Tibial nerve (tissue), 4 donors: ENCODE results near the gene NHLRC4. TPM values are rescaled to one million over a fixed set of nuclear protein-coding genes. Genes with fewer than 3 reads are reported as not detected.

Experiments
- DNase-seq, 2 donors: peaks; one replicate each; pipeline ENCODE4 v3.0.0-alpha.2; 2019; ENCODE audit warnings: low spot score in 2 of 2
- H3K27ac ChIP-seq, 4 donors: fragments of 200-600 bp; sonication (generic) in 3 of 4; one replicate each; pipeline ENCODE4 v1.5.1; 2017 to 2019; ENCODE audit warnings: mild to moderate bottlenecking in 1 of 4
- H3K27me3 ChIP-seq, 2 donors: fragments of 200-600 bp; sonication (generic) in 1 of 2; one replicate each; pipeline versions ENCODE4 v1.5.1 to v1.6.0; 2017 to 2019
- H3K36me3 ChIP-seq, 3 donors: fragments of 200-600 bp; sonication (generic); one replicate each; pipeline ENCODE4 v1.5.1; 2018 to 2019
- H3K4me1 ChIP-seq, 4 donors: fragments of 200-600 bp; sonication (generic) in 3 of 4; one replicate each; pipeline ENCODE4 v1.5.1; 2017 to 2019
- H3K4me3 ChIP-seq, 4 donors: fragments of 200-600 bp; sonication (generic) in 3 of 4; one replicate each; pipeline ENCODE4 v1.5.1; 2017 to 2019; ENCODE audit warnings: mild to moderate bottlenecking in 1 of 4, moderate library complexity in 1 of 4
- H3K9me3 ChIP-seq, 4 donors: fragments of 200-600 bp; sonication (generic) in 3 of 4; one replicate each; pipeline ENCODE4 v1.5.1; 2017 to 2019
- EP300 ChIP-seq, 2 donors: sonication (generic); formaldehyde crosslinking; IDR thresholded peaks; one replicate each; pipeline ENCODE4 v1.6.1; 2017; ENCODE audit warnings: antibody characterized with exemption in 2 of 2, mild to moderate bottlenecking in 1 of 2
- POLR2A ChIP-seq, 2 donors: fragments of 450-650 bp; IDR thresholded peaks; one replicate each; pipeline ENCODE4 v1.6.1; 2017; ENCODE audit warnings: antibody characterized with exemption in 2 of 2, mild to moderate bottlenecking in 2 of 2, moderate library complexity in 2 of 2
- WGBS, 2 donors: methylation state at CpG; one replicate each; pipeline ENCODE4 v1.1.5; 2018; 5-methylcytosine and 5-hydroxymethylcytosine counted together
- total RNA-seq, 4 donors: library from RNA; depleted of rRNA; stranded (reverse); fragments of >200 nt; gene quantifications; one replicate each; pipeline ENCODE4 v1.1.0, GENCODE V29; 2016
- TF ChIP-seq, protein P1 (sequence below), 5 experiments: fragments of 200-600 bp in 3 of 5; fragments of 450-650 bp in 2 of 5; sonication (generic) in 3 of 5; IDR thresholded peaks; one replicate each; pipeline ENCODE4 v1.5.1; 2016 to 2019; ENCODE audit warnings: antibody characterized with exemption in 5 of 5, mild to moderate bottlenecking in 3 of 5, moderate library complexity in 2 of 5

NHLRC4 gene
- total RNA-seq, 4 donors from 2014 or later = 0.98 to 5.2 (median 1.9) TPM

DNA sequence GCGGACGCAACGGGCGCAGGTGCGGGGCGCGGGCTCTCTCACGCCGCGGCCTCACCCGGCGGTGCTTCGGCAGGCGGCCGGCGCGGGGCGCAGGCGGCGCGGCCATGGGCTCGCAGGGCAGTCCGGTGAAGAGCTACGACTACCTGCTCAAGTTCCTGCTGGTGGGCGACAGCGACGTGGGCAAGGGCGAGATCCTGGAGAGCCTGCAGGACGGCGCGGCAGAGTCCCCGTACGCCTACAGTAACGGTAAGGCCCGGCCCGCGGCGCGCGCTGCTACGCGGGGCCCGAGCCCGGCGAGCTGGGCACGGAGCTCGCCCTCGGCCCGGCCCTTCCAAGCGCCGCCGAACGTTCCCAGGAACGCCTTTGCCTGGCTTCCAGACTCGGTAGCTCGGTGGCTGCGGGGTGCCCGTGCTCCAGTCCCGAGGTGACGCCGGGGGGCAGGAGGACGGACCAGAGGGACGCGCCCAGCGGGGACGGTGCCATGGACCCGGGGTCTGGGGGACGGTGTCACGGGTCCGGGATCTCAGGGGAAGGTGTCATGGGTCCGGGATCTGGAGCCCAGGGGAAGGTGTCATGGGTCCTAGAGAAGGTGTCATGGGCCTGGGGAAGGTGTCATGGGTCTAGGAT is 23.5 kb downstream of the NHLRC4 start:
- H3K9me3 ChIP-seq = no peaks in the 10 kb centered on the region
- 0 to 1% methylated on average over 40 to 53 of the region's 71 CpGs for WGBS, 2 donors
- no peaks in the 10 kb centered on the region for H3K27me3 ChIP-seq
- H3K4me1 ChIP-seq = peaks cover 0 to 75% (median 36%) of the 10 kb centered on the region in 4 donors
- peaks cover 0 to 11% (median 0%) of the 10 kb centered on the region in 3 donors for H3K36me3 ChIP-seq
- peak overlapping the region; percentile 64 to 99 (median 90) for H3K4me3 ChIP-seq
- peak in 1 of 2 donors; percentile 17 for TF ChIP-seq POLR2A (IDR thresholded peaks at IDR 0.05)
- no peak for TF ChIP-seq EP300 (IDR thresholded peaks at IDR 0.05)
- DNase-seq = peak in 1 of 2 donors; percentile 21
- peak overlapping the region; percentile 43 to 93 (median 83) for H3K27ac ChIP-seq

DNA sequence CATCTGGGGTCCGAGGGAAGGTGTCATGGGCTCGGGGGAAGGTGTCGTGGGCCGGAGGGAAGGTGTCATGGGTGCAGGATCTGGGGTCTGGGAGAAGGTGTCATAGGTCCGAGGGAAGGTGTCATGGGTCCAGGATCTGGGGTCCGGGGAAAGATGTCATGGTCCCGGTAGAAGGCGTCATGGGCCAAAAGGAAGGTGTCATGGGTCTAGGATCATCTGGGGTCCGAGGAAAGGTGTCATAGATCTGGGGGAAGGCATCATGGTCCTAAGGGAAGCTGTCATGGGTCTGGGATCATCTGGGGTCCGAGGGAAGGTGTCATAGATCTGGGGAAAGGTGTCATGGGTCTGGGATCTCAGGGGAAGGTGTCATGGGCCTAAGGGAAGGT is 24.0 kb downstream of the NHLRC4 start:
- peak overlapping the region; percentile 43 to 93 (median 83) for H3K27ac ChIP-seq
- WGBS, 2 donors = 55 to 56% methylated on average over 10 of the region's 10 CpGs
- no peaks in the 10 kb centered on the region for H3K27me3 ChIP-seq
- H3K4me3 ChIP-seq = peak overlapping the region; percentile 64 to 99 (median 90)
- H3K4me1 ChIP-seq = peaks cover 0 to 75% (median 36%) of the 10 kb centered on the region in 4 donors
- H3K9me3 ChIP-seq = no peaks in the 10 kb centered on the region
- no peak for DNase-seq
- peaks cover 0 to 14% (median 0%) of the 10 kb centered on the region in 3 donors for H3K36me3 ChIP-seq
- no peak for TF ChIP-seq POLR2A (IDR thresholded peaks at IDR 0.05)
- TF ChIP-seq, protein P1, sequence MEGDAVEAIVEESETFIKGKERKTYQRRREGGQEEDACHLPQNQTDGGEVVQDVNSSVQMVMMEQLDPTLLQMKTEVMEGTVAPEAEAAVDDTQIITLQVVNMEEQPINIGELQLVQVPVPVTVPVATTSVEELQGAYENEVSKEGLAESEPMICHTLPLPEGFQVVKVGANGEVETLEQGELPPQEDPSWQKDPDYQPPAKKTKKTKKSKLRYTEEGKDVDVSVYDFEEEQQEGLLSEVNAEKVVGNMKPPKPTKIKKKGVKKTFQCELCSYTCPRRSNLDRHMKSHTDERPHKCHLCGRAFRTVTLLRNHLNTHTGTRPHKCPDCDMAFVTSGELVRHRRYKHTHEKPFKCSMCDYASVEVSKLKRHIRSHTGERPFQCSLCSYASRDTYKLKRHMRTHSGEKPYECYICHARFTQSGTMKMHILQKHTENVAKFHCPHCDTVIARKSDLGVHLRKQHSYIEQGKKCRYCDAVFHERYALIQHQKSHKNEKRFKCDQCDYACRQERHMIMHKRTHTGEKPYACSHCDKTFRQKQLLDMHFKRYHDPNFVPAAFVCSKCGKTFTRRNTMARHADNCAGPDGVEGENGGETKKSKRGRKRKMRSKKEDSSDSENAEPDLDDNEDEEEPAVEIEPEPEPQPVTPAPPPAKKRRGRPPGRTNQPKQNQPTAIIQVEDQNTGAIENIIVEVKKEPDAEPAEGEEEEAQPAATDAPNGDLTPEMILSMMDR (IDR thresholded peaks at IDR 0.05) = no peak
- no peak for TF ChIP-seq EP300 (IDR thresholded peaks at IDR 0.05)

DNA sequence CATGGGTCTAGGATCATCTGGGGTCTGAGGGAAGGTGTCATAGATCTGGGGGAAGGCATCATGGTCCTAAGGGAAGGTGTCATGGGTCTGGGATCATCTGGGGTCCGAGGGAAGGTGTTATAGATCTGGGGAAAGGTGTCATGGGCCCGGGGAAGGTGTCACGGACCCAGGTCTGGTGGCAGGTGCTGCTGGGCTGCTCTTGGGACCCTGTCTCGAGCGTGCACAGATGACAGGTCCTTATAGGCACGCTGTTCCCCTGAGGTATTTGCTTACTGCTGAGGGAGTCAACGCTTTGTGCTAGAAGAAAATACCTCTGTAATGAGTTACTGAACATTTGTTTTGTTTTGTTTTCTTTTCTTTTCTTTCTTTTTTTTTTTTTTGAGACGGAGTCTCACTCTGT is 24.4 kb downstream of the NHLRC4 start:
- H3K4me1 ChIP-seq = peaks cover 0 to 73% (median 36%) of the 10 kb centered on the region in 4 donors
- H3K27ac ChIP-seq = peak overlapping the region in 2 of 4 donors; percentile 80 to 93
- H3K36me3 ChIP-seq = peaks cover 0 to 15% (median 0%) of the 10 kb centered on the region in 3 donors

DNA sequence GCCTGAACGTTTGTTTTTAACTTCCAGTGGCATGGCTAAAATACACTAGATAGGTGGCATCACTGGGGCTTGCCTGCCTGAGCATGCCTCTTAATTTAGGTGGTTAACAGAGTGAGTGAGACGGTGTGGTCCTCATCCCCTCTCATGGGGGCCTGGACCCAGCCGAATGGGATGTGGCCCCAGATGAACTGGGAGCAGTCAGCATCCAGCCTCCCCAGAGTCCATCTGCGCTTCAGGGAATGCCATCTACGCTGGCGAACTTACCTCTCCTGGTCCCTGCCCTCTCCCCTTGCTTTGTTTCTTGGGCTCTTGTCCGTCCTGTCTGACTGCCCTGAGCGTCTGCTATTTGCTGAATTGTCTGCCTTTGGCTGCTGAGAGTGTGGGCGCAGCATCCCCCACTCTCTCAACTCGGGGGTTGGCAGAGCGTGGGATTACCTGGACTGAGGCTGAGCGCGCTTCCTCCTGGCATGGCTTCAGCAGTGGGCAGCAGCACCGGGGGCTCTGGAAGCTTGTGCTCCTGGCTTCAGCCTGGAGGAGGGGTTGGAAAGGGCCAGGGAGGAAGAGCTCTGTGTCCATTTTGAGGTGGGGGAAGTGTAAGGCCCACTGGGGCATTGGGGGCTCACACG is 25.2 kb downstream of the NHLRC4 start:
- no peak for DNase-seq
- H3K4me1 ChIP-seq = peaks cover 0 to 65% (median 34%) of the 10 kb centered on the region in 4 donors
- H3K4me3 ChIP-seq = no peak overlapping the region
- no peaks in the 10 kb centered on the region for H3K9me3 ChIP-seq
- 80 to 89% methylated on average over 15 of the region's 15 CpGs for WGBS, 2 donors
- H3K27me3 ChIP-seq = no peaks in the 10 kb centered on the region
- peaks cover 0 to 23% (median 0%) of the 10 kb centered on the region in 3 donors for H3K36me3 ChIP-seq
- TF ChIP-seq POLR2A (IDR thresholded peaks at IDR 0.05) (no peak), EP300 (IDR thresholded peaks at IDR 0.05) (no peak)
- TF ChIP-seq, protein P1 (IDR thresholded peaks at IDR 0.05) = no peak
- H3K27ac ChIP-seq = peak overlapping the region in 3 of 4 donors; percentile 38 to 68 (median 55)

More for the DNA sequence above, 24.4 kb downstream of the NHLRC4 start:
- no peak for DNase-seq
- no peaks in the 10 kb centered on the region for H3K9me3 ChIP-seq
- TF ChIP-seq EP300 (IDR thresholded peaks at IDR 0.05) (no peak), POLR2A (IDR thresholded peaks at IDR 0.05) (no peak)
- TF ChIP-seq, protein P1 (IDR thresholded peaks at IDR 0.05) = no peak
- H3K4me3 ChIP-seq = peak overlapping the region in 3 of 4 donors; percentile 64 to 99 (median 88)
- 72 to 84% methylated on average over 8 of the region's 8 CpGs for whole genome bisulfite sequencing, 2 donors
- H3K27me3 ChIP-seq = no peaks in the 10 kb centered on the region

DNA sequence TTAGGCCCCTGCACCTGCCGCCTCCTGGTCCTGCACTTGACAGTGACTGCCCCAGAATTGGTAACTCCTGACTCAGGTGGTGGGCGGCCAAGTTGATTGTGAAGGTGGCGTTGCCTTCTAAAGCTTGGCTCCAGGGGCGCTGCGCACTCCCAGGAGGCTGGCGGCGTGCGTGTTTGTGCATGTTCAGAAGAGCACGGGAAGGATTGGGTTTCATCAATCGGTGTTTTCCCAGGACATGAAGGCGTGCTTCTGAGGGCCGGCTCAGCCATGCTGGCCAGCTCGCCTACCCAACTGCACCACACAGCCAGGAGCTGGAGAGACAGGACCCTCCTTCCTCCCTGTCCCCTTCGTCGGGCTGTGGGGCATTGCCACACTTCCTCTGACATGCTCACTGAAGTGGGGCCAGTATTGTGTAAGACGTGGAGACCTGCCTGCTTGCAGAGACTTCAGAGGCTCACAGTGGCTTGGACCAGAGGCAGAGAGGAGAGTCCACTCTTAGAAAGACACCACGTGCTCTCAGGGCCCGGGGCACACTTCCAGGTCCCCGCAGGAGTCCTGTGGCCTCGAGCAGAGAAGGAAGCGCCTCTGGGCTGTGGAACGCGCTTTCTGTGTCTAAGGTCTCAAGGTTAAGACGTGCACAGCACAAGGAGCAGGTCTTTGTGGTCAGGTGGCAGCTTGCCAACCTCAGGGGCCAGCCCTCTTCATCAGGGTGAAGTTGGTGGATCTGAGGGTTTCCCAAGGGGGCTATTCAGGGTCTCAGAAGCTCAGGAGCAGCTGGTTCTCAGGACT is 25.9 kb downstream of the NHLRC4 start:
- DNase-seq = peak; percentile 45 to 50
- Histone ChIP-seq H3K27ac (peak overlapping the region in 3 of 4 donors; percentile 38 to 68 (median 55)), H3K9me3 (no peaks in the 10 kb centered on the region), H3K4me1 (peaks cover 0 to 58% (median 28%) of the 10 kb centered on the region in 4 donors), H3K4me3 (no peak overlapping the region), H3K36me3 (peaks cover 0 to 26% (median 0%) of the 10 kb centered on the region in 3 donors), H3K27me3 (no peaks in the 10 kb centered on the region)
- no peak for TF ChIP-seq POLR2A (IDR thresholded peaks at IDR 0.05)
- peak in 1 of 2 donors; percentile 20 for TF ChIP-seq EP300 (IDR thresholded peaks at IDR 0.05)
- WGBS, 2 donors = 56 to 68% methylated on average over 21 to 24 of the region's 24 CpGs
